CD4-positive, alpha-beta T cell treated with Interferon alpha-2 for 1 hour (primary cell): Measurements from ENCODE around the gene OVOL2.
A peak's percentile ranks its signal among the peaks of the same experiment; 100 is the strongest.

Experiments
- DNase-seq, 2 donors: peaks; one replicate each; pipeline ENCODE4 v3.0.0-alpha.2; 2020 to 2022

OVOL2 gene

GRCh38 chr20:18011482-18011881 lies 46.2 kb downstream of the OVOL2 start:
- no peak for DNase-seq

- no peak for DNase-seq
Measured at GRCh38 chr20:18009116-18009515, 48.6 kb downstream of the OVOL2 start.

GRCh38 chr20:18007534-18008292 lies 50.0 kb downstream of the OVOL2 start:
- no peak for DNase-seq

- DNase-seq: no peak
Measured at GRCh38 chr20:18006684-18007083, 51.0 kb downstream of the OVOL2 start.

GRCh38 chr20:18005990-18006364 lies 51.7 kb downstream of the OVOL2 start:
- DNase-seq: no peak

GRCh38 chr20:18005170-18005989 lies 52.3 kb downstream of the OVOL2 start:
- DNase-seq: peak in 1 of 2 donors; percentile 5

- DNase-seq: no peak
Measured at GRCh38 chr20:18004384-18005031, 53.2 kb downstream of the OVOL2 start.

GRCh38 chr20:18003897-18004296 lies 53.8 kb downstream of the OVOL2 start:
- no peak for DNase-seq

- DNase-seq: no peak
Measured at GRCh38 chr20:18001131-18001921, 56.4 kb downstream of the OVOL2 start.

GRCh38 chr20:17999566-17999965 lies 58.1 kb downstream of the OVOL2 start:
- no peak for DNase-seq

- no peak for DNase-seq
Measured at GRCh38 chr20:17998446-17998845, 59.3 kb downstream of the OVOL2 start.

GRCh38 chr20:17995967-17996819 lies 61.5 kb downstream of the OVOL2 start:
- peak; percentile 50 to 76 for DNase-seq

- no peak for DNase-seq
Measured at GRCh38 chr20:17993546-17993945, 64.2 kb downstream of the OVOL2 start.

- no peak for DNase-seq
Measured at GRCh38 chr20:17992847-17993513, 64.7 kb downstream of the OVOL2 start.

GRCh38 chr20:17992224-17992637 lies 65.5 kb downstream of the OVOL2 start:
- no peak for DNase-seq

- DNase-seq: no peak
Measured at GRCh38 chr20:17990278-17990972, 67.3 kb downstream of the OVOL2 start.

GRCh38 chr20:17987988-17988387 lies 69.7 kb downstream of the OVOL2 start:
- peak in 1 of 2 donors; percentile 20 for DNase-seq

- DNase-seq: no peak
Measured at GRCh38 chr20:17985388-17986018, 72.2 kb downstream of the OVOL2 start.

- no peak for DNase-seq
Measured at GRCh38 chr20:17976305-17976704, 81.4 kb downstream of the OVOL2 start.
